Globus pallidus (tissue), 1 donor: ENCODE measurements around the gene SLC38A1.

ENCODE experiments used
- DNase-seq: peaks from one replicate; pipeline ENCODE4 v3.0.0-alpha.2; 2015; ENCODE audit warnings: low spot score

Gene SLC38A1

GRCh38 chr12:46133751-46134150, 135.1 kb downstream of the SLC38A1 start:
- DNase-seq = no peak
